VCaP (cell line): Measurements from ENCODE around the gene PCDH9.

Source experiments
- H3K27ac ChIP-seq: fragments of 450-650 bp; 2 replicates; pipeline ENCODE4 v1.5.1; 2017
- CTCF ChIP-seq: fragments of 450-650 bp; conservative IDR thresholded peaks from 2 replicates; pipeline ENCODE4 v1.5.1; 2017; ENCODE audit warnings: mild to moderate bottlenecking, moderate library complexity

The PCDH9 gene

GRCh38 chr13:67036699-67037457, 193.3 kb downstream of the PCDH9 start:
- no peak for TF ChIP-seq CTCF
- H3K27ac ChIP-seq = no peak overlapping the region

GRCh38 chr13:67033170-67033569, 197.0 kb downstream of the PCDH9 start:
- H3K27ac ChIP-seq = no peak overlapping the region
- no peak for TF ChIP-seq CTCF

GRCh38 chr13:67023130-67023876, 206.8 kb downstream of the PCDH9 start:
- no peak overlapping the region for H3K27ac ChIP-seq

GRCh38 chr13:67018775-67019174, 211.4 kb downstream of the PCDH9 start:
- no peak for TF ChIP-seq CTCF

More at GRCh38 chr13:67023130-67023876, 206.8 kb downstream of the PCDH9 start:
- no peak for TF ChIP-seq CTCF

GRCh38 chr13:67017276-67017675, 212.9 kb downstream of the PCDH9 start:
- no peak for TF ChIP-seq CTCF
- H3K27ac ChIP-seq = no peak overlapping the region

More at GRCh38 chr13:67018775-67019174, 211.4 kb downstream of the PCDH9 start:
- no peak overlapping the region for H3K27ac ChIP-seq

- H3K27ac ChIP-seq = no peak overlapping the region
- no peak for TF ChIP-seq CTCF
Observed at GRCh38 chr13:67015976-67016600, 214.0 kb downstream of the PCDH9 start.

- H3K27ac ChIP-seq = no peak overlapping the region
- no peak for TF ChIP-seq CTCF
Observed at GRCh38 chr13:67014399-67014798, 215.7 kb downstream of the PCDH9 start.
